Fibroblast of the aortic adventitia (primary cell): ENCODE results near the gene RPL15. TPM values are rescaled to one million over a fixed set of nuclear protein-coding genes. Genes with fewer than 3 reads are reported as not detected.
"Not testable (repeated sequence)": the region's sequence is repeated elsewhere in the genome, so short reads cannot be mapped to it uniquely, and the experiment has no call there.

Source experiments
- DNase-seq: peaks from one replicate; pipeline ENCODE4 v3.0.0-alpha.2; 2010; ENCODE audit warnings: low read depth
- H3K4me3 ChIP-seq: 2 replicates; pipeline ENCODE4 v1.5.1; 2011; ENCODE audit warnings: low read depth, mild to moderate bottlenecking, control low read depth, low read length, moderate library complexity
- CTCF ChIP-seq: IDR thresholded peaks from 2 replicates; pipeline ENCODE4 v1.5.1; 2011; ENCODE audit warnings: mild to moderate bottlenecking, low read length, control low read depth, inconsistent platforms; ENCODE audit not compliant: insufficient read depth
- total RNA-seq: library from RNA; depleted of rRNA; stranded (reverse); fragments of >200 nt; gene quantifications from 2 replicates; pipeline ENCODE4 v1.2.3, GENCODE V29; 2012; ENCODE audit warnings: low replicate concordance

RPL15 gene
- total RNA-seq, 1 donor: 2,953 TPM

DNA sequence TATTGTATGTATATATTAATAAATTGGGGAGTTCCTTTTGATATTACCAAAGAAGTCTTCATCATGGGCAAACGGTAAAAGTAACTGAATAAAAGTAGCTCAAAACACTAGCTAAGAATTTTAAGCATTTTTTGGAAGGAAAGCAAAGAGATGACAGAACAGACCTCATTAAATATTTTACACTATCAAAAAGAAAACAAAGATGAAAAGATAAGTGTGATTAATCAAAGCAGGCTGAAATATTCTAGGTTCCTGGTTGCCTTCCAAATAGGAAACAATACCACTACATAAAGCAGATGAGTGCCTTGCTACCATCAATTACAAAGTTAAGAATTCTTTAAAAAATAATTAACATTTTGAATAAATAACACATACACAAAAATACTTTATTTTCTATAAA lies 3.8 kb upstream of the RPL15 start:
- H3K4me3 ChIP-seq: no peak overlapping the region
- no peak for TF ChIP-seq CTCF
- DNase-seq: peak; percentile 49

DNA sequence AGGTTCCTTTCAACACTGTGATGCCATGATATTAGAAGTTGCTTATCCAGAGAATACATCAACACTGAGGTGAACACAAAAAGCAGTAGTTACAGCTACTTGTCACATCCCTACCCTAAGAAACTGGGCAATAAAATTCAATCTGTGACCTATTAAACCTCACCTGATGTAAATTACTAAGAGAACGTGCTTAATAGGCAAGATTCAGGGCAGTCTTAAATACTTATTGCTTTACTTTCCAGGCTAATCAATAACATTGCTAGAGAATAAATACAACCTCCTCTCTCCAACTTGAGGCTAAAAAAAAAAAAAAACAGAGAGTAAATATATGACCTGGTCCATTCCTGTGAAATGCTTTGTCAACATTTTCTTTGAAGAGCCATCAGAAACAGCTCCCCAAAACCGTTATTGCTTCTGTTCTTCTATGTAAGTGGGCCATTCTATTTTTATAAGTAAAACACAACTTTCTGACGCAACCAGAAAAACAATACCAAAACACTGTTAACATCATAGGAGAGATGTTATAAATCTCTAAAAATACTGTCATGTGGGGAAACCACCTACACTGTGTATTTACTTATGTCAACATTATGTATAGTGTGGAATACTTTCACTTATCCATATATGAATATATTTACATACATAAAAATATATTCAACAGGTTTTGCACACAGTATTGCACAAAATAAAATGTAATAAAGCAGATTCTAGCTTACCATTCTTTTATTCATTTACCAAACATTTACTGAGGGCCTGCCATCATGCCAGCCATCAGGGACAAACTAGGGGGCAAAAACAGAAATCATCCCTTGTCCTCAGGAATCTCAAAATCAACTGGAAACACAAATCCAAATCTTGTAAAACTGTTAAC lies 2.8 kb upstream of the RPL15 start:
- no peak for DNase-seq
- no peak overlapping the region for H3K4me3 ChIP-seq
- no peak for TF ChIP-seq CTCF

DNA sequence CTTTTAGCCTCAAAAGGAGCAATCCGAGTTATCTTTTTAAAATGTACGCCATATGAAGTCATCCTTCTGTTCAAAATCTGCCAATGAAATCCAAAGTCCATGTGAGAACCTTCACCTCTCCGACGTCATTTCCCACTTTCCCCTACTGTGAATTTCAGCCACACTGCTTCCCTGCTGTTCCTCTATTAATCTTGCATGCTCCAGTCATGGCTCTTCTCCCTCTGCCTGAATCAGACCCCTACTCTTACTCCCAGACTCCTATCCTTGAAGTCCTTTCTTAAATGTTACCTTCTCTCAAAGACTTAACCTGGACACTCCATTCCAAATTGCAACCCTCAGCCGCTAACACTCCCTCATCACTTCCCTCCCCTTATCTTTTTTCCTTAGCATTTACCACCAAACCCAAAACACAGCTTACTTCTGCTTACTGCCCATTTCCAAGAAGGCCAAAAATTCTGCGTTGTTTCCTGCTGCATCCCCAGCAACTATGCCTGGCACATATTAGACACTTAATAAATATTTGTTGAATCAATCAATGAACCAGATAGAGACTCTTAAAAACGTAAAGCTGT lies 1.3 kb upstream of the RPL15 start:
- peak; percentile 46 for DNase-seq
- peak overlapping the region; percentile 91 for H3K4me3 ChIP-seq
- TF ChIP-seq CTCF: no peak

DNA sequence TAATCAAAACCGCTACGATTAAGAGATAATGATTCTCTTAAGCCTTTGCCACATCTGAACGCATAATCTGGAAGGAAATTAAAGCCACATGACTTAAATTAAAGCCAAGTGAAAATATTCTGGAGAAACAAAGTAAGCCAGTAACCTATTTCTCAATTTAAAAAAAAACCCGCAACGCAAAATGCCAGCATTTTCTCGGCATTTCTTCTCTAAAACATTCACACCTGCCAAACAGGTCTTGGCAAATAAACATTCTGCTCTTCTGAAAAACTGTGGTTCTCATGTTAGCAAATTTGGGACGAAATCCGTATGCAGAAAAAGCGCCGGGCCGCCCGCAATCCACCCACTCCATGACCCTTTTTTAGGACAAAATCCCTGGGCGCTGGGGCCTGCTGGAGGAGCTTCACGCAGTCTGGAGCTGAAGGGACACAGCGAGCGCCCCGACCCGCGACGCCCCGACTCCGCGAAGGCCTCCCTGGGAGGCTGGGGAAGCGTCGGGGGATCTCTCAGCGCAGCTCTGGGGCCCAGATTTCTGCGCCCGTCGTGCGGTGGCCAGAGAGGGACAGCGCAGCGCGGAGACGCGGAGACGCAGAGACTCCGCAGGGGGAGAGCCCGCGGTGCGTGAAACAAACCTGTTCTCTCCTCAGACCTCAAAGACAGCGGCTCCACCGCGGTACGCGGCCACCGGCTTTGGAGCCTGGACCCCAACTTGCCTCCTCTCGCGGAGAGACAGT lies 613 bp upstream of the RPL15 start:
- peak overlapping the region; percentile 91 for H3K4me3 ChIP-seq
- DNase-seq: peak; percentile 33
- no peak for TF ChIP-seq CTCF

GRCh38 chr3:23917679-23918303 lies 859 bp downstream of the RPL15 start:
- H3K4me3 ChIP-seq: peak overlapping the region; percentile 91
- DNase-seq: peak; percentile 40

GRCh38 chr3:23918331-23918730 lies 1.4 kb downstream of the RPL15 start:
- peak overlapping the region; percentile 91 for H3K4me3 ChIP-seq
- not testable (repeated sequence) for DNase-seq

- no peak overlapping the region for H3K4me3 ChIP-seq
- TF ChIP-seq CTCF: no peak
- DNase-seq: no peak
Observed at GRCh38 chr3:23919628-23920027, 2.7 kb downstream of the RPL15 start.
